Measurements from ENCODE around the gene RHBG. TPM values are rescaled to one million over a fixed set of nuclear protein-coding genes. Genes with fewer than 3 reads are reported as not detected.

The RHBG gene
- total RNA-seq, 2 experiments from 2014 or later, result not detected

DNA sequence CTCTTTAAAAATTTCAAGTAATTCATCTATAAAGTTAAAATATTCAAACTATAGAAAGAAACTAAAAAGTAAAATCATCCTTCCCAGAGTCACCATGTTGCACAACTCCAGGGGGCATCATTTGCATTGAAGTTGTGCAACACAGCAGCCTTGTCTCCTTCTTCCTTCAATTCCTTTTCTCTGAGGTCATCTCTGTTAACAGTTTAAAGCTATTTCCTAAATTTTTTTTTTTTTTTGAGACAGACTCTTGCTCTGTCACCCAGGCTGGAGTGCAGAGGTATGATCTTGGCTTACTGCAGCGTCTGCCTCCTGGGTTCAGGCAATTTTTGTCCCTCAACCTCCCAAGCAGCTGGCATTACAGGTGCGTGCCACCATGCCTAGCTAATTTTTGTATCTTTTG lies 7.1 kb downstream of the RHBG start:
- DNase-seq, result peak in 1 of 14 experiments; percentile 38
- no peak for ATAC-seq (ENCODE audit: poor library complexity)
- Histone ChIP-seq H3K4me1 (ENCODE audit: insufficient read depth, low read length) (no peaks in the 10 kb centered on the region), H3K4me3 (ENCODE audit: low read length) (no peak overlapping the region), H3K27me3 (ENCODE audit: control insufficient read depth in 1 of 2, insufficient read depth in 2 of 2, low read length in 2 of 2) (peaks cover 8 to 13% of the 10 kb centered on the region in 2 experiments), H3K9me3 (ENCODE audit: control insufficient read depth in 1 of 2, insufficient read depth in 1 of 2, low read length in 2 of 2) (no peaks in the 10 kb centered on the region), H3K36me3 (ENCODE audit: insufficient read depth, low read length) (no peaks in the 10 kb centered on the region), H3K27ac (ENCODE audit: low read depth in 1 of 2, low read length in 2 of 2) (no peak overlapping the region)
- intact Hi-C loops (cut with DNase I, micrococcal nuclease), result no loop called here
- Mint-ChIP-seq H3K4me1 (ENCODE audit: low read depth) (no peaks in the 10 kb centered on the region), H3K4me3 (no peak overlapping the region), H3K27me3 (peaks cover 29% of the 10 kb centered on the region), H3K27ac (no peak overlapping the region), H3K9me3 (no peaks in the 10 kb centered on the region), H3K36me3 (ENCODE audit: low read depth) (no peaks in the 10 kb centered on the region)
- ChIA-PET CTCF (no interaction called here), POLR2A (interaction anchor here (0.7 kb wide), 1 partner anchor 10 kb away, joined by 3 read pairs; no protein-coding TSS in a partner anchor)
- TF ChIP-seq, protein P1, sequence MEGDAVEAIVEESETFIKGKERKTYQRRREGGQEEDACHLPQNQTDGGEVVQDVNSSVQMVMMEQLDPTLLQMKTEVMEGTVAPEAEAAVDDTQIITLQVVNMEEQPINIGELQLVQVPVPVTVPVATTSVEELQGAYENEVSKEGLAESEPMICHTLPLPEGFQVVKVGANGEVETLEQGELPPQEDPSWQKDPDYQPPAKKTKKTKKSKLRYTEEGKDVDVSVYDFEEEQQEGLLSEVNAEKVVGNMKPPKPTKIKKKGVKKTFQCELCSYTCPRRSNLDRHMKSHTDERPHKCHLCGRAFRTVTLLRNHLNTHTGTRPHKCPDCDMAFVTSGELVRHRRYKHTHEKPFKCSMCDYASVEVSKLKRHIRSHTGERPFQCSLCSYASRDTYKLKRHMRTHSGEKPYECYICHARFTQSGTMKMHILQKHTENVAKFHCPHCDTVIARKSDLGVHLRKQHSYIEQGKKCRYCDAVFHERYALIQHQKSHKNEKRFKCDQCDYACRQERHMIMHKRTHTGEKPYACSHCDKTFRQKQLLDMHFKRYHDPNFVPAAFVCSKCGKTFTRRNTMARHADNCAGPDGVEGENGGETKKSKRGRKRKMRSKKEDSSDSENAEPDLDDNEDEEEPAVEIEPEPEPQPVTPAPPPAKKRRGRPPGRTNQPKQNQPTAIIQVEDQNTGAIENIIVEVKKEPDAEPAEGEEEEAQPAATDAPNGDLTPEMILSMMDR (IDR thresholded peaks at IDR 0.05), result no peak

DNA sequence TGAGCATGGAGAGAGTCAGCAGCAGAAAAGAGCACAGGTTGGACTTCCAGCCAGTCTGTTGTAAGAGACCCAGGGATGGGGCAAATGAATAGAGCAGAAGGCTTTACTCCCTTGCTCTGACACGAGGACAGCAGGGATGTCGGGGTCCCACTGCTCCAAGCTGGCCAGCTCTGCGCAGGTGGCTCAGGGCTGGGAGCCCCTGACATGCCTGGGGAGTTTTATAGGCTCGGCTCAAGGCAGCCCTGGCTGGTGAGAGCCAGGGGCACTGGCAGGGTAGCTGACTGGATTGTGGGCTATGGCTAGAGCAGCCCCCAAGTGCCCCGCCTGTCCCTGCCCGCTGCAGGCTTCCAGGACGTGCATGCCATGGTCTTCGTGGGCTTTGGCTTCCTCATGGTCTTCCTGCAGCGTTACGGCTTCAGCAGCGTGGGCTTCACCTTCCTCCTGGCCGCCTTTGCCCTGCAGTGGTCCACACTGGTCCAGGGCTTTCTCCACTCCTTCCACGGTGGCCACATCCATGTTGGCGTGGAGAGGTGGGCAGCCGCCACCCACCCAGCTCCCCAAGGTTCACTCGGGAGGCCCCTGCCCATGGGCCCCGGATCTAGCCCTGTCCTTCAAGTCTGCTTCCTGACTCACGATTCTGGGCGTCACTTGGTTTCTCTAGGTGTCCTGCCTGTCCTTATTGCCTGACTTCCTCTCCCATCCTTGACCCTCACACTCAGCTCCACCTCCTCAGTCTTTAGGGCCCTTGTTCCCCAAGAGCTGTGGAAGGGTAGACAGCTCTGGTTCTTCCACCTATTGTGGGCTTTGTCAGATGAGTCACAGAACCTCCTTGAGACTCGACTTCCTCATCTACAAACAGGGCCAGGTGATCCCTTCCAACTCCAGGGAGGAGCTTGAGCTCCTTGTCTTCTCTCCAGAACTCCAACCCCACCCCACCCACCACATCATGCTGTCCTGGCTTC lies 8.2 kb downstream of the RHBG start:
- H3K36me3 Mint-ChIP-seq (ENCODE audit: low read depth), result no peaks in the 10 kb centered on the region
- CTCF ChIA-PET, result no interaction called here
- H3K27ac Mint-ChIP-seq, result no peak overlapping the region
- POLR2A ChIA-PET, result interaction anchor here (0.7 kb wide), 1 partner anchor 8 kb away, joined by 3 read pairs; no protein-coding TSS in a partner anchor
- no peak overlapping the region for H3K27ac ChIP-seq (ENCODE audit: low read depth in 1 of 2, low read length in 2 of 2)
- intact Hi-C loops (cut with DNase I, micrococcal nuclease), result no loop called here
- H3K9me3 ChIP-seq (ENCODE audit: control insufficient read depth in 1 of 2, insufficient read depth in 1 of 2, low read length in 2 of 2), result no peaks in the 10 kb centered on the region
- H3K36me3 ChIP-seq (ENCODE audit: insufficient read depth, low read length), result no peaks in the 10 kb centered on the region
- no peaks in the 10 kb centered on the region for H3K4me1 ChIP-seq (ENCODE audit: insufficient read depth, low read length)
- peaks cover 18% of the 10 kb centered on the region for H3K27me3 Mint-ChIP-seq
- no peak overlapping the region for H3K4me3 Mint-ChIP-seq
- no peak overlapping the region for H3K4me3 ChIP-seq (ENCODE audit: low read length)
- H3K4me1 Mint-ChIP-seq (ENCODE audit: low read depth), result no peaks in the 10 kb centered on the region
- no peak for DNase-seq
- H3K9me3 Mint-ChIP-seq, result no peaks in the 10 kb centered on the region
- peaks cover 3 to 8% of the 10 kb centered on the region in 2 experiments for H3K27me3 ChIP-seq (ENCODE audit: control insufficient read depth in 1 of 2, insufficient read depth in 2 of 2, low read length in 2 of 2)
- TF ChIP-seq, protein P1 (IDR thresholded peaks at IDR 0.05), result no peak
- ATAC-seq (ENCODE audit: poor library complexity), result no peak

DNA sequence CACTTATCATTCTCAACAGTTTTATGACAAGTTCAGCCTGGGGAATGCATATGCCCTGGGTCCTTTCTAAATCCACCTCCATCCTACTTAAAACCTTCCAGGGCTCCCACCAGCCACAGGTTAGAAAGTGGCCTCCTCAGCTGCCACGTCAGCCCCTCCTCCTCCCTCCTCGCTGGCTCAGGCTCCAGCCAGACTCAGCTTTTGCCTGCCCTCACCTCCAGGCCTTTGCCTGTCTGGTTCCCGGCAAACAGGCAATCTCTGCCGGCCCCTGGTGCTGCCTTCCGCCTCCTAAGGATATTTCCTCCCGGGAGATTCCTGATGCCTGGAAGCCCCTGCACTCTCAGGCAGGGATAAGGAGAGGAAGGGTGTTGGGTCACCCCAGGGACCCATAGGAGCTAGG lies 9.5 kb downstream of the RHBG start:
- H3K4me1 Mint-ChIP-seq (ENCODE audit: low read depth), result no peaks in the 10 kb centered on the region
- no peak overlapping the region for H3K4me3 Mint-ChIP-seq
- H3K9me3 Mint-ChIP-seq, result no peaks in the 10 kb centered on the region
- POLR2A ChIA-PET, result no interaction called here
- ATAC-seq (ENCODE audit: poor library complexity), result no peak
- intact Hi-C loops (cut with DNase I, micrococcal nuclease), result no loop called here
- H3K27ac Mint-ChIP-seq, result no peak overlapping the region
- Histone ChIP-seq H3K27me3 (ENCODE audit: control insufficient read depth in 1 of 2, insufficient read depth in 2 of 2, low read length in 2 of 2) (peaks cover 0 to 5% of the 10 kb centered on the region in 2 experiments), H3K27ac (ENCODE audit: low read depth in 1 of 2, low read length in 2 of 2) (no peak overlapping the region), H3K9me3 (ENCODE audit: control insufficient read depth in 1 of 2, insufficient read depth in 1 of 2, low read length in 2 of 2) (no peaks in the 10 kb centered on the region), H3K4me3 (ENCODE audit: low read length) (no peak overlapping the region), H3K4me1 (ENCODE audit: insufficient read depth, low read length) (no peaks in the 10 kb centered on the region), H3K36me3 (ENCODE audit: insufficient read depth, low read length) (no peaks in the 10 kb centered on the region)
- peaks cover 11% of the 10 kb centered on the region for H3K27me3 Mint-ChIP-seq
- no peaks in the 10 kb centered on the region for H3K36me3 Mint-ChIP-seq (ENCODE audit: low read depth)
- CTCF ChIA-PET, result no interaction called here
- TF ChIP-seq, protein P1 (IDR thresholded peaks at IDR 0.05), result no peak
- DNase-seq, result no peak

All from CD4-positive, alpha-beta T cell (primary cell).